Fibroblast of the aortic adventitia (primary cell): ENCODE measurements around the gene CEP43. TPM values are rescaled to one million over a fixed set of nuclear protein-coding genes. Genes with fewer than 3 reads are reported as not detected.

Source experiments
- DNase-seq: peaks from one replicate; pipeline ENCODE4 v3.0.0-alpha.2; 2010; ENCODE audit warnings: low read depth
- H3K4me3 ChIP-seq: 2 replicates; pipeline ENCODE4 v1.5.1; 2011; ENCODE audit warnings: low read depth, mild to moderate bottlenecking, control low read depth, low read length, moderate library complexity
- total RNA-seq: library from RNA; depleted of rRNA; stranded (reverse); fragments of >200 nt; gene quantifications from 2 replicates; pipeline ENCODE4 v1.2.3, GENCODE V29; 2012; ENCODE audit warnings: low replicate concordance
- TF ChIP-seq, protein P1 (sequence below): IDR thresholded peaks from 2 replicates; pipeline ENCODE4 v1.5.1; 2011; ENCODE audit warnings: mild to moderate bottlenecking, low read length, control low read depth, inconsistent platforms; ENCODE audit not compliant: insufficient read depth

Gene CEP43
- total RNA-seq, 1 donor = 22.0 TPM

DNA sequence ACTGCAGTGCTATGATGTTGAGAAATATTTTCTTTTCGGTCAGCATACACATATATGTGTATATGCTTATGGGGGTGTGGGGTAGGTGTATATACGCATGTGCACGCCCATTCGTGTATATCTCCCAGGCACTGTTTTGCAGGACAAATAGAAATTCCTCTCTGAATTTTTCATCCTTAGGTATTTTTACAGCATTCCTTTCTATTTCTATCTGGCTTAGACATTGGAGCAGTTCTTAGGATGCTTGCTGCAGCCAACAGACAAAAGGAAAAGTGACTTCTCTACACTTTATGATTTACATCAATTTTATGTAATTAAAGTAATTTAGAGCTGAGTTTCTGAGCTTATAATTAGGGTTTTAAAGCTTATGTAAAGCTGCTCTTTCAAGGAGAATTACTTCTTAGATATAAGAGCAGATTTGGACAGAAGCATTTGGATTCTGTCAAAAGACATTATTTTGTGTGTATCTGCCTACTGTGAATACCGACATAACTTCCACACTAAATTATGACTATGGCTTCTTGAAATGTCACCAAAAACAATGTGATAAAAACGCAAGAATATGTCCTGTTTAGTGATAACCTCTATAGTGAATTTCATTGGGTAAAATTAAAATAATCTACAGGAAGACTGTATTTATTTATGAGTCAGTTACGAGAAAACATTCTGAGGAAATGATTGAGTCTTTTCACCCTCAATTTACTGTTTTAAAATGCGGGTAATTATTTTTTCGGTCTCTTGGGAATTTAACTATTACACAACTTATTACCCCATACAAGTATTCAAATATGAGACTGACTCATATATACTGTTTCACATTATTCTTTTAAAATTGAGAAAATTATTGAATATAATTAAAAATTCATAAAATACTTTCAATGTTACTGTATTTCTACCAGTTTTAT, 21.3 kb upstream of the CEP43 start:
- TF ChIP-seq, protein P1, sequence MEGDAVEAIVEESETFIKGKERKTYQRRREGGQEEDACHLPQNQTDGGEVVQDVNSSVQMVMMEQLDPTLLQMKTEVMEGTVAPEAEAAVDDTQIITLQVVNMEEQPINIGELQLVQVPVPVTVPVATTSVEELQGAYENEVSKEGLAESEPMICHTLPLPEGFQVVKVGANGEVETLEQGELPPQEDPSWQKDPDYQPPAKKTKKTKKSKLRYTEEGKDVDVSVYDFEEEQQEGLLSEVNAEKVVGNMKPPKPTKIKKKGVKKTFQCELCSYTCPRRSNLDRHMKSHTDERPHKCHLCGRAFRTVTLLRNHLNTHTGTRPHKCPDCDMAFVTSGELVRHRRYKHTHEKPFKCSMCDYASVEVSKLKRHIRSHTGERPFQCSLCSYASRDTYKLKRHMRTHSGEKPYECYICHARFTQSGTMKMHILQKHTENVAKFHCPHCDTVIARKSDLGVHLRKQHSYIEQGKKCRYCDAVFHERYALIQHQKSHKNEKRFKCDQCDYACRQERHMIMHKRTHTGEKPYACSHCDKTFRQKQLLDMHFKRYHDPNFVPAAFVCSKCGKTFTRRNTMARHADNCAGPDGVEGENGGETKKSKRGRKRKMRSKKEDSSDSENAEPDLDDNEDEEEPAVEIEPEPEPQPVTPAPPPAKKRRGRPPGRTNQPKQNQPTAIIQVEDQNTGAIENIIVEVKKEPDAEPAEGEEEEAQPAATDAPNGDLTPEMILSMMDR = no peak
- DNase-seq = no peak
- no peak overlapping the region for H3K4me3 ChIP-seq

DNA sequence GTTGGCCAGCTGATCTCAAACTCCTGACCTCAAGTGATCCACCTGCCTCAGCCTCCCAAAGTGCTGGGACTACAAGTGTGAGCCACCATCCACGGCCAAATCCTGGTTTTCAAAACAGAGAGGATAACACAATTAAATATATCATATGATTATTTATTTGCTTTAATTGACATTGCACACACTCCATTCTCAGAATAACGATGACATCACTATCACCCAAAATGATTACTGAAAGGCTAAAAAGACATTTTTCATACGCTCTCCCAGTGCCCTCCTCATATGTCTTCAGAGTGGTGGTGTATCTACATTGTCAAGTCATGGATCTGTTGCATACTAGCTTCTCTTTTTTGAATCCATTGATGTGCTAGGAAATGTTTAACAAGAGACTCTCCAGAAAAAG, 18.5 kb upstream of the CEP43 start:
- no peak overlapping the region for H3K4me3 ChIP-seq
- TF ChIP-seq, protein P1 = no peak
- no peak for DNase-seq

DNA sequence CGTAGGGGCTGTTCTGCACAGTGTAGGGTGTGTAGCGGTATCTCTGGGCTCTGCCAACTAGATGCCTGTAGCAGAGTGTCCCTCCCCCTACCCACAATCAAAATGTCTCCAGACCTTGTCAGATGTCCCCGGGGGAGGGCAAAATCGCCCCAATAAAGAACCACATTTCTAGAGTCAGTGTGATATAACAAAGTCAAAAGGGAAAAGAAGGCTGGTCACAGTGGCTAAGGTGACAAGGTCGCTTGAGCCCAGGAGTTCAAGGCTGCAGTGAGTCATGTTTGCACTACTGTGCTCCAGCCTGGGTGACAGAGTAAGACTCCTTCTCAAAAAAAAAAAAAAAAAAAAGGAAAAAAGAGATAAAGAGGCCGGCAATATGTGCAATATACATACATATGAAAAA, 11.7 kb upstream of the CEP43 start:
- DNase-seq = no peak
- no peak overlapping the region for H3K4me3 ChIP-seq
- TF ChIP-seq, protein P1 = no peak

DNA sequence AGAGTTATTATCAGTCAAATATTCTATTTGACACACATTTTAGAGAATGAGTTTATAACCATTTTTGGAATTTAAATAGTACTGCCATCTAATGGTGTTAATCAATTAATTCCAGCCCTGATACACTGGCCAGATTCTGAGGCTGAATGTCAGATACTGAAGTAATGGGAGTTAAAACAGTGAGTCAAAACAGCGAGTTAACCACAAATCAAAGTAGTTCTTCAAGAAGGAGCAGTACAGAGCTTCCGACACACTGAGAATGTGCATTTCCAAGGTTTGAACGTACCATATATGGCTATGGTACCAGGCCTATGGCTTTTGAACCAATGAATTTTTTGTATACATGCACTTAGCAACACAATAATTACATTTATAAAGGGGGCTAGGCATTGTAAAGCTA, 11.3 kb upstream of the CEP43 start:
- no peak overlapping the region for H3K4me3 ChIP-seq
- no peak for DNase-seq

DNA sequence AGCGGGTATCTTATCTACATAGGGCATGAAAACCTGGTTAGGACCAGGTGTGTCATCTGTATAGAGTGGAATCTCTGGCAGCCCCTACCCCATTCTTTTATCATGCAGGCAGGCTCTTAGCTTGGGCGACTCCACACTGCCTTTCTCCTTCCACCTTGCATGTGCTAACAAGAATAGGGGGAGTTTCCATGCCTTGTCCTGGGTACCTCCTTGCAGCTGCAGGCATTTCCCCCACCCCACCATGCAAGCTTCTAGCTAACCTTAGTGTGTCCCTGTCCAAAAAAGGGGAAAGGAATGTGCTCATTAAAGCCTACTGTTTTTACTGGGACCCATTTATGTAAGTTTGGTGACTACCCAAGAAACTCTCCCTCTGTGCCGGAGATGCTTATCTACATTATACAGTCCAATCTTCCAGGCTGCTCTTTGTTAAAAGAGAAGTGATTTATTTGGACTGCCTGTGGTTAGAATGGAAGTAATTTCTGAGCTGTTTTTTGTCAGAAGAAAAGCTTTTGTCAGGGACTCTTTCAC, 10.5 kb upstream of the CEP43 start:
- H3K4me3 ChIP-seq = no peak overlapping the region
- no peak for DNase-seq
- TF ChIP-seq, protein P1 = no peak

More for the DNA sequence above, 11.3 kb upstream of the CEP43 start:
- TF ChIP-seq, protein P1 = no peak

DNA sequence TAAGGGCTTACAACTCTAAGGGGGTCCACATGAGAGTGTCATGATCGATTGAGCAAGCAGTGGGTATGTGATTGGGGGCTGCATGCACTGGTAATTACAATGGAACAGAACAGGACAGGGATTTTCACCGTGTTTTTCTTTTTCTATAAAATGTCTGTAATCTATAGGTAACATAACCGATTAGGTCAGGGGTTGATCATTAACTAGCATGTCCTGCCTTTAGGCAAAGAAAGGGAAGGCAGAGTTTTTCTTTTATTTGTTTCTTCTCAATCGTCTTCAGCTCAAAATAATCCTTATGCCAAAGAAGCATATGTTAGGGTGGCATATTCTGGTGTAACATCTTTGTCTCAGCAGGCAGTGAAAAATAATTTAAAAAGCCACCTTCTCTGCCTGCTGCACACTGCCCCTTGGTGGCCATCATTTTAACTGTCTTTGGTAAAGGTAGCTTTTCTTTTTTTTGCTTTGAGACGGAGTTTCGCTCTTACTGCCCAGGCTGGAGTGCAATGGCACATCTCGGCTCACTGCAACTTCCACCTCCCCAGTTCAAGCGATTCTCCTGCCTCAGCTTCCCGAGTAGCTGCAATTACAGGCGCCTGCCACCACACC, 9.7 kb upstream of the CEP43 start:
- TF ChIP-seq, protein P1 = peak; percentile 69
- DNase-seq = peak; percentile 70
- H3K4me3 ChIP-seq = peak overlapping the region; percentile 22
